HG03039 (cell line): Measurements from ENCODE around the gene ADRB1.

Experiments used
- ATAC-seq: cut with Tn5 transposase; IDR thresholded peaks from one replicate; pipeline ENCODE4 v1.9.1; 2021; ENCODE audit warnings: mild to moderate bottlenecking, moderate library complexity; ENCODE audit not compliant: unreplicated experiment

The ADRB1 gene

GRCh38 chr10:114025611-114026130, 18.0 kb upstream of the ADRB1 start:
- no peak for ATAC-seq

DNA sequence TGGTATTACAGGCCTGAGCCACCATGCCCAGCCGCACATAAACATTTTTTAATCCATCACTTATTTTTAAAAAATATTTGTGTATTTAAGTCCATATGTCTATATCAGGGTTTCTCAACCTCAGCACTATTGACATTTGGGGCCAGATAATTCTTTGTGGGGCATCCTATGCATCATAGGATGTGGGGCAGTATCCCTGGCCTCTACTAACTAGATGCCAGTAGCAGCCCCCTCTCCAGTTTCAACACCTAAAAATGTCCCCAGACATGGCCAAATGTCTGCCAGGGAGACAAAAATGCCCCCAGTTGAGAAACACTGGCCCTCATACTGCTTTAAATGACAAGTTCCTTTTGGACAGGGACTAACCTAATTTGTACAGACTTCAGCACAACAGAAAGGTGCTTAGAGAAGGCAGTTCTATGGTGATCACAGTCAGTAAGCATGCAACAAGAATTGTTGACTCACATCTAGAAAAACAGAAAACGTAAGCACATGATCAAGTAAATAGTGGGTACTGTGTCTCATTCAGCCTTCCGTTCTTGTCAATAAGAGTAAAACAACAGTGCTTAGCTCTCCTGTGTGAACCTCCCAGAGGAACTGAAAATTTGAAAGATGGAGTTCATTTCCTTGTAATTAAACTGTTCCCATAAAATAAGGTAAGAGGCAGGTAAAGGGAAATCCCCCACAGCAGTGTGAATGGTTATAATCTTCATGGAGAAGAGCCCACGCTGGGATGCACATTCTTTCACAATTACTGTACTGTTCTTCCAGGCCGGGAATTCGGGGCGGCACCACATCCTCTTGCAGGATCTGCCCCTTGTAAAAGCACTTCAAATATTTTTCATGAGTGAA, 17.3 kb upstream of the ADRB1 start:
- ATAC-seq, result no peak

DNA sequence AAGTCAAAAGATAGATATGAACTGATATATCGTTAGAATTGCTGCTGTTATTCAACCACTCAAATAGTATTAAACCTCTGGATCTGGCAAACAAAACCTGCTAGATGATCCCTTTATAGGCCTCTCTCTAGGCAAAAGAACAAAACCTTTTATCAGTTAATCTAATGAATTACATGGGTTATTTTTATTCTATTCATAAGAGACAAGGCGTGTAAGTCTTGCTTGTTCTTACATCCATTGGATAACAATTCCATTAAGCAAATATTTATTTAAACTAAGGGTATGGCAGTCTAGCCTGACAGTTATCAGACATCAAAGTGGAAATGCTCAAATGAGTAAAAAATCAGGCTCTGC, 16.6 kb upstream of the ADRB1 start:
- no peak for ATAC-seq

- ATAC-seq, result no peak
These were observed 15.7 kb upstream of the ADRB1 start for GRCh38 chr10:114027951-114028350.

DNA sequence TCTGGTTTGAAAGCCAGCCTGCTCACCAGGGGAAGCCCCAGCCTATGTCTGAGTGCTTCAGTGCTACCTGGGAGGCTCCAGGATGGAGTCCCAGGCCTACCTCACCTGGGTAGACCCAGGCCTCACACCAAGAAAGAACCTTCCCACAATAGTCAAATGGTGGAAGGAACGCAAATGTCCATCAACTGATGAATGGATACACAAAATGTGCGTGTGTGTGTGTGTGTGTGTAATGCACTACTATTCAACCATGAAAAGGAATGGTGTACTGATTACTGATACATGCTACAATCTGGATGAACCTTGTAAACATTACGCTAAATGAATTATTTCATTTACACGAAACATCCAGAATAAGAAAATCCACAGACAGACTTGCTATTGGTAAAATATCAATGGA, 15.2 kb upstream of the ADRB1 start:
- no peak for ATAC-seq

- ATAC-seq, result no peak
These were observed 14.0 kb upstream of the ADRB1 start for GRCh38 chr10:114029655-114030054.

- no peak for ATAC-seq
These were observed 13.5 kb upstream of the ADRB1 start for GRCh38 chr10:114030140-114030539.

- ATAC-seq, result no peak
These were observed 12.3 kb upstream of the ADRB1 start for GRCh38 chr10:114031073-114031972.

GRCh38 chr10:114033566-114033965, 10.1 kb upstream of the ADRB1 start:
- ATAC-seq, result no peak

- ATAC-seq, result no peak
These were observed 8.6 kb upstream of the ADRB1 start for GRCh38 chr10:114034923-114035645.

DNA sequence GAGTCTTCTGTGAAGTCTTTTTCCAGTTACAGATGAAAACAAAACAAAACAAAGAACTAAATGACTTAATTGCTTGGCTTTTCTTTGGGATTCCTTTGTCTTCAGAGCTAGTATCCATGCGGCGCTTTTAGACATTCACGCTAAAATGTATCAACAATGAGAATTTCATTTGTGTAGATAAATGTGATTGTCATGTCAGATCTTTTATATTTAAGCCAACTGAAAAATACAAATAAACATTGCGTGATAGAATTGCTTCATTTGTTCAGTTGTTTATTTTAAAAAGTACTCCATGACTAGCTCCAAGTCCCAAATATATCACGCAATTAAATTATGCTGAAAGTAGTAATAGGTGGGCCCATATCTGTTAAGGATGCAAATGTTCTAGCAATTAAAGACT, 7.9 kb upstream of the ADRB1 start:
- no peak for ATAC-seq

- ATAC-seq, result no peak
These were observed 4.8 kb upstream of the ADRB1 start for GRCh38 chr10:114038819-114039218.

GRCh38 chr10:114041166-114041565, 2.5 kb upstream of the ADRB1 start:
- no peak for ATAC-seq

DNA sequence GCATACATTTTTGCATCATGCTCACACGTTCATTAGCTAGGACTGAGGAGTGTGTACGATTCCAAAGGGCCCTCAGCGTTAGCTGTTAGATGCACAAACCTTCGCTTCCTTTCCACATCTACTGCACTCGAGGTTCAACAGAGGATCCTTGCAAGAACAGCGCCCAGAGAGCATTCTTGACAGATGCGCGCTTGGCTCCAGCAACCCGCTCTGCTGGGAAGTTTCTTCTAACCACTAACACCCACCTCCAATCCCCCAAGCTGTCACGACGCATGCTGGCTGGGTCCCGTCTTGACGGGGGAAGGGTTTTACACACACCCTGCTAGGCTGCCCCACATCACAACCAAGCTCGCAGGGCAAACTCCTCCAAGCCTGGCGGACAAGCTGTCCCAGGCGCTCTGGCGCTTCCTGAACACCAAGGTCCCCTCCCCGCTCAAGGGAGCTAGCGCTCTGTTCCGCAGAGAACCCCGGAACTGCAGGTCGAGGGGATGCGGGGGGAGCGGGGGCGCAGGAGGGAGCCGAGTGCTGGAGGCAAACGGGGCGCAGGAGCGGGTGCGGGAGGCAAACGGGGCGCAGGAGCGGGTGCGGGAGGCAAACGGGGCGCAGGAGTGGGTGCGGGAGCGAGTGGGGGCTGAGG, 653 bp upstream of the ADRB1 start:
- no peak for ATAC-seq

DNA sequence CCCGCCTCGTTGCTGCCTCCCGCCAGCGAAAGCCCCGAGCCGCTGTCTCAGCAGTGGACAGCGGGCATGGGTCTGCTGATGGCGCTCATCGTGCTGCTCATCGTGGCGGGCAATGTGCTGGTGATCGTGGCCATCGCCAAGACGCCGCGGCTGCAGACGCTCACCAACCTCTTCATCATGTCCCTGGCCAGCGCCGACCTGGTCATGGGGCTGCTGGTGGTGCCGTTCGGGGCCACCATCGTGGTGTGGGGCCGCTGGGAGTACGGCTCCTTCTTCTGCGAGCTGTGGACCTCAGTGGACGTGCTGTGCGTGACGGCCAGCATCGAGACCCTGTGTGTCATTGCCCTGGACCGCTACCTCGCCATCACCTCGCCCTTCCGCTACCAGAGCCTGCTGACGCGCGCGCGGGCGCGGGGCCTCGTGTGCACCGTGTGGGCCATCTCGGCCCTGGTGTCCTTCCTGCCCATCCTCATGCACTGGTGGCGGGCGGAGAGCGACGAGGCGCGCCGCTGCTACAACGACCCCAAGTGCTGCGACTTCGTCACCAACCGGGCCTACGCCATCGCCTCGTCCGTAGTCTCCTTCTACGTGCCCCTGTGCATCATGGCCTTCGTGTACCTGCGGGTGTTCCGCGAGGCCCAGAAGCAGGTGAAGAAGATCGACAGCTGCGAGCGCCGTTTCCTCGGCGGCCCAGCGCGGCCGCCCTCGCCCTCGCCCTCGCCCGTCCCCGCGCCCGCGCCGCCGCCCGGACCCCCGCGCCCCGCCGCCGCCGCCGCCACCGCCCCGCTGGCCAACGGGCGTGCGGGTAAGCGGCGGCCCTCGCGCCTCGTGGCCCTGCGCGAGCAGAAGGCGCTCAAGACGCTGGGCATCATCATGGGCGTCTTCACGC, 825 bp downstream of the ADRB1 start:
- no peak for ATAC-seq

GRCh38 chr10:114045136-114046086, 1.7 kb downstream of the ADRB1 start:
- no peak for ATAC-seq

- ATAC-seq, result no peak
These were observed 2.4 kb downstream of the ADRB1 start for GRCh38 chr10:114046087-114046458.

DNA sequence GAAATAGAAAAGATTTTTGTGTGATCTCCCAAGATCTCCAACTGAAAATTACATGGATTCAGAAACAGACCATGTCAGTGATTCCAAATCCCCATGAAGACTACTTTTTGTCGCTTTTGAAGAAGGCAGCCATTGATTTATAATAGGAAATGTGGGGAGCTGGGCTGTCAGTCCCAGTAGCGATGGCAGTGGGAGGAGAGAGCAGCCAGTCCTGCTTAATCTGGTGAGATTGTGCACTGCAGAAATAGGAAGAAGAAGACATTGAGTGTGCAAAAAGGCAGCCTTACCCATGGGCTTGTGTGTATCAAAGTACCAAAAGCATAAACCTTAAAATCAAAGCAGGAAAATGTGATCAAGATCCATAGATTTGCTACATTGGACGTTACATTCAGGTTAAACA, 4.8 kb downstream of the ADRB1 start:
- ATAC-seq, result no peak

DNA sequence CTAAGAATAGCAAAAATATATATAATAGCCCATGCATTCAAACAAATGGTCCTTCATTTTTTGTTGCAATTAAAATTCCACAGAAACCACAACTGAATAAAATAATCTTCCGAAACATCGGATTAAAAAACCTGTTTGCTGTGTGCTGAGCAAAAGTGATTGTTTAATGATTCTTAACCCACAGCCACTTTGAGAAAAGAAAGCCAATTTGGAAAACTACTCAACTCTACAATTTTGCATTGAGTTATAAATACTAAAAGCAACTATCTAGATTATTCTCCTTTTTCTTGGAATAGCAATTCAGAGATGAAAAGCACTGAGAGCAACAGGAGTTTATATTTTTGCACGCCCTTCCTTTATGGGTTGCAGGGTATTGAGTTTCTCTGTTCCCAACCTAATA, 8.0 kb downstream of the ADRB1 start:
- no peak for ATAC-seq
